Natural killer cell (primary cell): ENCODE data around the gene HYAL2. TPM values are rescaled to one million over a fixed set of nuclear protein-coding genes. Genes with fewer than 3 reads are reported as not detected.

ENCODE experiments used
- ATAC-seq, 3 donors: fragments of 150-1000 bp in 2 of 3; fragments of 200-7000 bp in 1 of 3; cut with Tn5 transposase; 1 replicate in 1 of 3; 2 replicates in 2 of 3; pipeline ENCODE4 v1.10.0; 2021; ENCODE audit warnings: mild to moderate bottlenecking in 2 of 3, moderate library complexity in 2 of 3
- DNase-seq, 2 donors: peaks; one replicate each; pipeline versions ENCODE4 v3.0.0 to v3.0.0-alpha.2; 2013 to 2021; ENCODE audit warnings: mixed read lengths in 1 of 2
- H3K27ac ChIP-seq: one replicate; pipeline ENCODE4 v1.5.1; 2013; ENCODE audit warnings: mild to moderate bottlenecking, low read length
- H3K27me3 ChIP-seq: one replicate; pipeline ENCODE4 v1.6.1; 2013; ENCODE audit warnings: low read length; ENCODE audit not compliant: control insufficient read depth, insufficient read depth
- H3K36me3 ChIP-seq: one replicate; pipeline ENCODE4 v1.6.1; 2013; ENCODE audit warnings: low read length; ENCODE audit not compliant: control insufficient read depth, insufficient read depth
- H3K4me1 ChIP-seq: one replicate; pipeline ENCODE4 v1.6.1; 2013; ENCODE audit warnings: low read length; ENCODE audit not compliant: control insufficient read depth, insufficient read depth
- H3K4me3 ChIP-seq: one replicate; pipeline ENCODE4 v1.5.1; 2013; ENCODE audit warnings: low read length
- H3K9me3 ChIP-seq: one replicate; pipeline ENCODE4 v1.6.1; 2013; ENCODE audit warnings: low read length; ENCODE audit not compliant: control insufficient read depth, insufficient read depth
- H3K27ac Mint-ChIP-seq, 2 donors: one replicate each; pipeline ENCODE4 v1.8.0; 2022; ENCODE audit warnings: mild to moderate bottlenecking in 2 of 2, mixed read lengths in 2 of 2, moderate library complexity in 1 of 2
- H3K27me3 Mint-ChIP-seq, 2 donors: one replicate each; pipeline ENCODE4 v1.8.0; 2022; ENCODE audit warnings: low read depth in 2 of 2, mixed read lengths in 2 of 2
- H3K36me3 Mint-ChIP-seq: one replicate; pipeline ENCODE4 v1.8.0; 2022; ENCODE audit warnings: mixed read lengths
- H3K4me1 Mint-ChIP-seq, 2 donors: one replicate each; pipeline ENCODE4 v1.8.0; 2022; ENCODE audit warnings: mixed read lengths in 2 of 2
- H3K4me3 Mint-ChIP-seq: one replicate; pipeline ENCODE4 v1.8.0; 2022; ENCODE audit warnings: mild to moderate bottlenecking, moderate library complexity, mixed read lengths
- H3K9me3 Mint-ChIP-seq, 2 donors: one replicate each; pipeline ENCODE4 v1.8.0; 2022; ENCODE audit warnings: mixed read lengths in 2 of 2
- CTCF ChIP-seq: fragments of 200-600 bp; IDR thresholded peaks from one replicate; pipeline ENCODE4 v1.8.0; 2022; ENCODE audit warnings: antibody characterized with exemption
- WGBS: methylation state at CpG from one replicate; pipeline ENCODE4 v1.1.7; 2013; ENCODE audit warnings: missing lambda C conversion rate; ENCODE audit not compliant: insufficient coverage; 5-methylcytosine and 5-hydroxymethylcytosine counted together
- intact Hi-C: fragments of 100-400 bp; cut with micrococcal nuclease; formaldehyde crosslinking; loops from one replicate; pipeline ENCODE4 v1.14.2; 2022
- total RNA-seq, 4 donors: library from RNA; stranded (reverse); fragments of 120-200 nt in 1 of 4; gene quantifications; one replicate each; pipeline versions ENCODE4 v1.2.3 to v1.2.4, GENCODE V29; 2013 to 2022

HYAL2 gene
- total RNA-seq, 3 donors from 2014 or later (not counting 1 experiment from before 2014, with no cell fraction given), result 1.2 to 3.7 (median 3.1) TPM

DNA sequence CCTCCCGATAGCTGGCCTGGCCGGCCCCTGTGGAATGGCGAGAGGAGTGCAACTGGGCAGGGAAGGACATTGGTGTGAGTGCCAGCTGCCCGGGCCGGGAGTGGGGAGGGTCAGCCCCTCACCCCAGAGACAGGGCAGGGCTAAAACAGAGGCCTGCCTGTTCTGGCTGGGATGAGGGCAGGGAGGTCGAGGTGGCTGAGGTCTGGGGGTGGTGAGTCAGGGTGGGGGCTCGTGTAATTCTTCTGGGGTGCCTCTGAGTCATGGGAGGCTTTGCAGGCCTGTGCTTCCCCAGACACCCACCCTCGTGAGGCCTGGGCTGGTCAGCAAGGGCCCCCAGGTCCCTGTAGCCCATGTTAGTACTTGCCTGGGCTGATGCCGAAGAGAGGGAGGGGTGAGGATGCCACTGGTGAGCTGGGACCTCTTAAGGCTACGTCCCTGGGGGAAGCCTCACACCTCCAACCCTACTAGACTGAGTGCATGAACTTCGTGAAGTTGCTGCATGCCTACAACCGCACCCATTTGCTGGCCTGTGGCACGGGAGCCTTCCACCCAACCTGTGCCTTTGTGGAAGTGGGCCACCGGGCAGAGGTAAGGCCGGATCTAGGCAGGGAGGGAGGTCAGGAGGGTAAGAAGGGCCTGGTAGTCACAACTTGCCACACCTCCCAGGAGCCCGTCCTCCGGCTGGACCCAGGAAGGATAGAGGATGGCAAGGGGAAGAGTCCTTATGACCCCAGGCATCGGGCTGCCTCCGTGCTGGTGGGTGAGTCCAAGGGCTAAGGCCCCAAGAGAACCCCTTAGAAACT lies 51.9 kb downstream of the HYAL2 start:
- H3K27me3 ChIP-seq, result peaks cover 29% of the 10 kb centered on the region
- no peak for DNase-seq
- H3K4me1 ChIP-seq, result peaks cover 28% of the 10 kb centered on the region
- no peaks in the 10 kb centered on the region for H3K9me3 Mint-ChIP-seq
- H3K4me1 Mint-ChIP-seq, result peaks cover 11 to 25% of the 10 kb centered on the region in 2 donors
- H3K4me3 Mint-ChIP-seq, result no peak overlapping the region
- H3K36me3 Mint-ChIP-seq, result no peaks in the 10 kb centered on the region
- no peaks in the 10 kb centered on the region for H3K9me3 ChIP-seq
- H3K27ac Mint-ChIP-seq, result no peak overlapping the region
- H3K27ac ChIP-seq, result no peak overlapping the region
- WGBS, result 86% methylated on average over 19 of the region's 19 CpGs
- no peaks in the 10 kb centered on the region for H3K36me3 ChIP-seq
- no peak for ATAC-seq
- intact Hi-C loops, result loop anchor here (5.0 kb wide), 2 partner anchors 148 to 157 kb away; no protein-coding TSS in a partner anchor
- TF ChIP-seq CTCF, result no peak
- peaks cover 13 to 22% of the 10 kb centered on the region in 2 donors for H3K27me3 Mint-ChIP-seq
- no peak overlapping the region for H3K4me3 ChIP-seq

DNA sequence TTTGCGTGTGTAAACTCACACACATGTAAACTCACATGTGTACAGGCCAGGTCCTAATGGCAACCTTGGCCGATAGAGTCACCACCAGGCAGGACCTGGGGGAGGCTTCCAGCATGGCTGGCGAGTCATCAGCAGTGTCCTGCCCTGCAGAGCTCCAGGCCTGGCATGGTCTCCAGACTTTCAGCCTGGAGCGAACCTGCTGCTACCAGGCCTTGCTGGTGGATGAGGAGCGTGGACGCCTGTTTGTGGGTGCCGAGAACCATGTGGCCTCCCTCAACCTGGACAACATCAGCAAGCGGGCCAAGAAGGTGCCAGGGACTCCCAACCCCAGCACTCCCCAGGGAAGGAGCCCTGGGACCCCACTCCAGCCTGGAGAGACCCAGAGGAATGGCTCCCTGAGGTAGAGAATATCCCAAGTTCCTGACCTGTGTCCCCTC lies 52.5 kb downstream of the HYAL2 start:
- Histone ChIP-seq H3K27ac (no peak overlapping the region), H3K9me3 (no peaks in the 10 kb centered on the region), H3K27me3 (peaks cover 23% of the 10 kb centered on the region), H3K4me1 (peaks cover 22% of the 10 kb centered on the region), H3K36me3 (no peaks in the 10 kb centered on the region), H3K4me3 (no peak overlapping the region)
- 94% methylated on average over 8 of the region's 8 CpGs for WGBS
- no peak for TF ChIP-seq CTCF
- Mint-ChIP-seq H3K4me3 (no peak overlapping the region), H3K9me3 (no peaks in the 10 kb centered on the region), H3K27me3 (peaks cover 13 to 19% of the 10 kb centered on the region in 2 donors), H3K4me1 (peaks cover 11 to 21% of the 10 kb centered on the region in 2 donors), H3K36me3 (no peaks in the 10 kb centered on the region), H3K27ac (no peak overlapping the region)
- no peak for ATAC-seq
- intact Hi-C loops, result loop anchor here (5.0 kb wide), 2 partner anchors 148 to 157 kb away; no protein-coding TSS in a partner anchor
- no peak for DNase-seq

DNA sequence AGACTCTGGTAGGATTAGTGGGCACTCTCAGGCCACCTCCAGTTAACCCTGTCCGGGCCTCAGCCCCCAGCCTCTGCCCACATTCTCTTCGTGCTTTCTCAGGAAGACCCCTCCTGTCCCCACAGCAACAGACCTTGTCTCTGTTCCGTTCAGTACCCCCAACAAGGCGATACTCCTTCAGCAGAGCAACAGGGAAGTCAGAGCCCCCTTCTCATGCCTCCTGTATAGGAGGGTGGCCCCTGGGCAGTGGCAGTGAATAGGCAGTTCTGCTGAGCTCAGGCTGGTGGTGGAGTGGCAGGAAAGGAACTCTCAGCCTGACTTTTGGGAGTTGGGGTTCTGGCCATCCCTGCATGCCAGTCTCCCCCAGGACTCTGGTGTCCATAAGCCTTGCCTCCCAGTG lies 53.1 kb downstream of the HYAL2 start:
- intact Hi-C loops, result no loop called here
- no peaks in the 10 kb centered on the region for H3K36me3 Mint-ChIP-seq
- no peak overlapping the region for H3K27ac Mint-ChIP-seq
- DNase-seq (no peak), ATAC-seq (no peak)
- peaks cover 18% of the 10 kb centered on the region for H3K27me3 ChIP-seq
- no peaks in the 10 kb centered on the region for H3K9me3 ChIP-seq
- no peaks in the 10 kb centered on the region for H3K36me3 ChIP-seq
- no peaks in the 10 kb centered on the region for H3K9me3 Mint-ChIP-seq
- H3K27me3 Mint-ChIP-seq, result peaks cover 11 to 16% of the 10 kb centered on the region in 2 donors
- no peak for TF ChIP-seq CTCF
- H3K4me3 ChIP-seq, result no peak overlapping the region
- H3K4me1 Mint-ChIP-seq, result peaks cover 9 to 18% of the 10 kb centered on the region in 2 donors
- no peak overlapping the region for H3K4me3 Mint-ChIP-seq
- H3K27ac ChIP-seq, result no peak overlapping the region
- peaks cover 17% of the 10 kb centered on the region for H3K4me1 ChIP-seq
- WGBS, result 82% methylated on average over 4 of the region's 4 CpGs
